ENCODE measurements around the gene JHY.

Gene JHY

GRCh38 chr11:122872046-122872445 is 10.5 kb upstream of the JHY start:
- Histone ChIP-seq H3K27me3 (ENCODE audit: insufficient read depth, low read length) (no peaks in the 10 kb centered on the region), H2AFZ (ENCODE audit: insufficient read depth, low read length, poor library complexity) (no peak overlapping the region), H3K9me3 (ENCODE audit: insufficient read depth, low read depth, low read length) (no peaks in the 10 kb centered on the region), H4K12ac (ENCODE audit: low read depth, low read length) (no peak overlapping the region), H3K4me3 (ENCODE audit: low read depth, low read length) (no peak overlapping the region), H4K91ac (ENCODE audit: low read depth, low read length) (no peak overlapping the region), H3K14ac (ENCODE audit: low read length) (no peak overlapping the region), H3K4me2 (ENCODE audit: low read length) (no peak overlapping the region), H3K9ac (ENCODE audit: low read length) (no peak overlapping the region), H2BK120ac (ENCODE audit: insufficient read depth, low read length, poor library complexity) (no peak overlapping the region), H4K8ac (ENCODE audit: low read depth, low read length) (no peak overlapping the region), H2BK5ac (ENCODE audit: low read depth, low read length, poor library complexity) (no peak overlapping the region), H3K23ac (ENCODE audit: low read length) (no peak overlapping the region), H3K4me1 (ENCODE audit: control insufficient read depth in 1 of 2, insufficient read depth in 2 of 2, low read length in 2 of 2) (no peaks in the 10 kb centered on the region), H3K4ac (ENCODE audit: low read depth, low read length) (no peak overlapping the region), H2AK5ac (ENCODE audit: low read length) (no peak overlapping the region), H3K36me3 (ENCODE audit: control insufficient read depth in 1 of 2, insufficient read depth in 2 of 2, low read length in 2 of 2) (no peaks in the 10 kb centered on the region), H3K79me2 (ENCODE audit: control insufficient read depth, insufficient read depth, low read length, poor library complexity) (no peaks in the 10 kb centered on the region), H3K18ac (ENCODE audit: low read length) (no peak overlapping the region), H2BK12ac (ENCODE audit: low read length) (no peak overlapping the region), H3K27ac (ENCODE audit: low read depth, low read length) (no peak overlapping the region), H3K79me1 (ENCODE audit: low read length) (no peaks in the 10 kb centered on the region)
- DNase-seq: peak; percentile 93 to 97
- no CpG with 5 or more reads among the region's 3 CpGs for WGBS (ENCODE audit: extremely low coverage, insufficient coverage, insufficient read length)

DNA sequence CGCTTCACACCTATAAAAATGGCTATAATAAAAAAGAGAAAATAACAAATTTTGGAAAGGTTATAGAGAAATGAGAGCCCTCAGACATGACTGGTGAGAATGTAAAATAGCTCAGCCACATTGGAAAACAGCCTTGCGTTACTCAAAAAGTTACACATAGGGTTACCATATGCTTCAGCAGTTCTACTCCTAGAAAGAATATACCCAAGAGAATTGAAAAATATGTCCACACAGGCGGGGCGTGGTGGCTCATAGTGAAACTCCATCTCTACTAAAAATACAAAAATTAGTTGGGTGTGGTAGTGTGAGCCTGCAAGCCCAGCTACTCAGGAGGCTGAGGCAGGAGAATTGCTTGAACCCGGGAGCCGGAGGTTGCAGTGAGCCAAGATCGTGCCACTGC is 7.6 kb upstream of the JHY start:
- Histone ChIP-seq H3K79me1 (ENCODE audit: low read length) (no peaks in the 10 kb centered on the region), H2AK5ac (ENCODE audit: low read length) (no peak overlapping the region), H3K4me1 (ENCODE audit: control insufficient read depth in 1 of 2, insufficient read depth in 2 of 2, low read length in 2 of 2) (no peaks in the 10 kb centered on the region), H3K36me3 (ENCODE audit: control insufficient read depth in 1 of 2, insufficient read depth in 2 of 2, low read length in 2 of 2) (no peaks in the 10 kb centered on the region), H3K4me3 (ENCODE audit: low read depth, low read length) (no peak overlapping the region), H4K91ac (ENCODE audit: low read depth, low read length) (no peak overlapping the region), H2BK120ac (ENCODE audit: insufficient read depth, low read length, poor library complexity) (no peak overlapping the region), H3K79me2 (ENCODE audit: control insufficient read depth, insufficient read depth, low read length, poor library complexity) (no peaks in the 10 kb centered on the region), H2AFZ (ENCODE audit: insufficient read depth, low read length, poor library complexity) (no peak overlapping the region), H3K23ac (ENCODE audit: low read length) (no peak overlapping the region), H3K4ac (ENCODE audit: low read depth, low read length) (no peak overlapping the region), H2BK12ac (ENCODE audit: low read length) (no peak overlapping the region), H3K9me3 (ENCODE audit: insufficient read depth, low read depth, low read length) (no peaks in the 10 kb centered on the region), H3K14ac (ENCODE audit: low read length) (no peak overlapping the region), H3K27me3 (ENCODE audit: insufficient read depth, low read length) (no peaks in the 10 kb centered on the region), H3K9ac (ENCODE audit: low read length) (no peak overlapping the region), H4K8ac (ENCODE audit: low read depth, low read length) (no peak overlapping the region), H3K27ac (ENCODE audit: low read depth, low read length) (no peak overlapping the region), H2BK5ac (ENCODE audit: low read depth, low read length, poor library complexity) (no peak overlapping the region), H3K4me2 (ENCODE audit: low read length) (no peak overlapping the region), H4K12ac (ENCODE audit: low read depth, low read length) (no peak overlapping the region), H3K18ac (ENCODE audit: low read length) (no peak overlapping the region)
- DNase-seq: no peak
- no CpG with 5 or more reads among the region's 7 CpGs for WGBS (ENCODE audit: extremely low coverage, insufficient coverage, insufficient read length)

DNA sequence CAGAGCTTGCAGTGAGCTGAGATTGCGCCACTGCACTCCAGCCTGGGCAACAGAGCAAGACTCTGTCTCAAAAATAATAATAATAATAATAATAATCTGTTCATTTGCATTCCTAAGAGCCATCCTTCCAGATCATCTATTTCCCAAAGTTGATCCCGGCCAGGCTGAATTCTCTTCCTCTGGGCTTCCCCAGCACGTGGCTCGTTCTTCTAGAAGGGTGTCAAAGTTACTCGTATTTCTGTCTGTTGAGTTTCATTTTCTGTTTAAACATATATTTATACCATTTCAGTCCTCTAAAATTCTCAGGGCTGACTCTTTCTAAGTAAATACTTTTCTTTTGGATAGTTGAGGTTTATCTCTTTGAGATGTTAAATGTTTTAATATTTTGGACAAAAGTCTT is 4.8 kb upstream of the JHY start:
- no peak overlapping the region for H2AK5ac ChIP-seq (ENCODE audit: low read length)
- no peak overlapping the region for H3K18ac ChIP-seq (ENCODE audit: low read length)
- DNase-seq: no peak
- no peaks in the 10 kb centered on the region for H3K36me3 ChIP-seq (ENCODE audit: control insufficient read depth in 1 of 2, insufficient read depth in 2 of 2, low read length in 2 of 2)
- H3K4me1 ChIP-seq (ENCODE audit: control insufficient read depth in 1 of 2, insufficient read depth in 2 of 2, low read length in 2 of 2): no peaks in the 10 kb centered on the region
- no peak overlapping the region for H2BK5ac ChIP-seq (ENCODE audit: low read depth, low read length, poor library complexity)
- H3K9ac ChIP-seq (ENCODE audit: low read length): no peak overlapping the region
- no peak overlapping the region for H3K4me2 ChIP-seq (ENCODE audit: low read length)
- no peak overlapping the region for H2AFZ ChIP-seq (ENCODE audit: insufficient read depth, low read length, poor library complexity)
- H3K23ac ChIP-seq (ENCODE audit: low read length): no peak overlapping the region
- no peak overlapping the region for H4K8ac ChIP-seq (ENCODE audit: low read depth, low read length)
- peaks cover 3% of the 10 kb centered on the region for H3K79me1 ChIP-seq (ENCODE audit: low read length)
- no peak overlapping the region for H4K91ac ChIP-seq (ENCODE audit: low read depth, low read length)
- H3K4me3 ChIP-seq (ENCODE audit: low read depth, low read length): no peak overlapping the region
- H2BK120ac ChIP-seq (ENCODE audit: insufficient read depth, low read length, poor library complexity): no peak overlapping the region
- no peak overlapping the region for H3K27ac ChIP-seq (ENCODE audit: low read depth, low read length)
- no peak overlapping the region for H3K4ac ChIP-seq (ENCODE audit: low read depth, low read length)
- no peak overlapping the region for H4K12ac ChIP-seq (ENCODE audit: low read depth, low read length)
- no CpG with 5 or more reads among the region's 5 CpGs for WGBS (ENCODE audit: extremely low coverage, insufficient coverage, insufficient read length)
- H3K9me3 ChIP-seq (ENCODE audit: insufficient read depth, low read depth, low read length): no peaks in the 10 kb centered on the region
- no peaks in the 10 kb centered on the region for H3K79me2 ChIP-seq (ENCODE audit: control insufficient read depth, insufficient read depth, low read length, poor library complexity)
- no peak overlapping the region for H2BK12ac ChIP-seq (ENCODE audit: low read length)
- no peaks in the 10 kb centered on the region for H3K27me3 ChIP-seq (ENCODE audit: insufficient read depth, low read length)
- no peak overlapping the region for H3K14ac ChIP-seq (ENCODE audit: low read length)

GRCh38 chr11:122879785-122880184 is 2.8 kb upstream of the JHY start:
- Histone ChIP-seq H3K23ac (ENCODE audit: low read length) (no peak overlapping the region), H3K18ac (ENCODE audit: low read length) (no peak overlapping the region), H3K14ac (ENCODE audit: low read length) (no peak overlapping the region), H4K91ac (ENCODE audit: low read depth, low read length) (no peak overlapping the region), H3K36me3 (ENCODE audit: control insufficient read depth in 1 of 2, insufficient read depth in 2 of 2, low read length in 2 of 2) (no peaks in the 10 kb centered on the region), H4K8ac (ENCODE audit: low read depth, low read length) (no peak overlapping the region), H3K4me2 (ENCODE audit: low read length) (no peak overlapping the region), H2BK5ac (ENCODE audit: low read depth, low read length, poor library complexity) (no peak overlapping the region), H2AFZ (ENCODE audit: insufficient read depth, low read length, poor library complexity) (no peak overlapping the region), H3K27ac (ENCODE audit: low read depth, low read length) (no peak overlapping the region), H3K9ac (ENCODE audit: low read length) (no peak overlapping the region), H2BK120ac (ENCODE audit: insufficient read depth, low read length, poor library complexity) (no peak overlapping the region), H3K4me1 (ENCODE audit: control insufficient read depth in 1 of 2, insufficient read depth in 2 of 2, low read length in 2 of 2) (no peaks in the 10 kb centered on the region), H2AK5ac (ENCODE audit: low read length) (no peak overlapping the region), H3K79me1 (ENCODE audit: low read length) (peaks cover 8% of the 10 kb centered on the region), H3K4me3 (ENCODE audit: low read depth, low read length) (no peak overlapping the region), H2BK12ac (ENCODE audit: low read length) (no peak overlapping the region), H3K4ac (ENCODE audit: low read depth, low read length) (no peak overlapping the region), H3K9me3 (ENCODE audit: insufficient read depth, low read depth, low read length) (no peaks in the 10 kb centered on the region), H3K27me3 (ENCODE audit: insufficient read depth, low read length) (no peaks in the 10 kb centered on the region), H3K79me2 (ENCODE audit: control insufficient read depth, insufficient read depth, low read length, poor library complexity) (no peaks in the 10 kb centered on the region), H4K12ac (ENCODE audit: low read depth, low read length) (no peak overlapping the region)
- no peak for DNase-seq
- WGBS (ENCODE audit: extremely low coverage, insufficient coverage, insufficient read length): no CpG with 5 or more reads among the region's 4 CpGs
